Measurements from ENCODE around the gene SERGEF. TPM values are rescaled to one million over a fixed set of nuclear protein-coding genes. Genes with fewer than 3 reads are reported as not detected.

Gene SERGEF
- total and polyA plus RNA-seq, 2 of the 4 experiments (the other 2 are of a cell fraction) = 12.2 to 18.1 TPM

DNA sequence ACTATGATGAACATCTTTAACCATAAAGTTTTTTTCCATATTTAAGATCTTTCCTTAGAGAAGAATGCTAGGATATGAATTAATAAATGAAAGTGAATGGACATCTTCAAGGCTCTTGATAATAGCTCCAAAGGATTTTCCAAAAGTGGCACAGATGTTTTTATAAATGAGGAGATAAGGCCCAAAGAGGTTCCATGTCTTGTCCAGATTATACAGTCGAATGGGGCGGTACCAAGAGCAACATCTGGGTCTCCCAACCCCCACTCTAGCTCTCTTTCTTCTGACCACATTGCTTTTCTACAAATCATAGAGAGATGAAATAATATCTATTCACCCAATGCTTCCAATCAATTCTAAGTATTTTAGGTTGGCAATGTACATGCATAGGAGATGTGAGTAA is 164.1 kb downstream of the SERGEF start:
- Histone ChIP-seq H2AFZ (replicated peaks; ENCODE audit: low read length, poor library complexity) (no peak overlapping the region), H2AK9ac (replicated peaks; ENCODE audit: low read depth, low read length, poor library complexity) (no peak overlapping the region), H3K9me1 (ENCODE audit: insufficient read depth, low read length) (peaks cover 14% of the 10 kb centered on the region), H3K9me3 (ENCODE audit: control insufficient read depth, insufficient read depth, low read length) (no peaks in the 10 kb centered on the region), H2BK5ac (ENCODE audit: low read depth, low read length, poor library complexity, severe bottlenecking) (no peak overlapping the region), H2AK5ac (ENCODE audit: low read depth, low read length) (no peak overlapping the region), H2BK15ac (ENCODE audit: low read depth, low read length) (no peak overlapping the region), H3K4ac (ENCODE audit: low read depth, low read length) (no peak overlapping the region), H4K8ac (ENCODE audit: low read depth in 2 of 2, low read length in 2 of 2) (no peak overlapping the region), H2BK20ac (ENCODE audit: low read depth, low read length) (no peak overlapping the region), H3K14ac (replicated peaks; ENCODE audit: low read depth, low read length) (no peak overlapping the region), H4K91ac (ENCODE audit: insufficient read depth, low read depth, low read length) (no peak overlapping the region), H4K20me1 (ENCODE audit: insufficient read depth, low read length) (0 out of 2 replicates have a peak, but pooled peaks cover 3% of the 10 kb centered on the region), H2BK120ac (ENCODE audit: low read depth, low read length) (no peak overlapping the region), H3K4me1 (ENCODE audit: control insufficient read depth, insufficient read depth, low read length) (peaks cover 18% of the 10 kb centered on the region), H3K23ac (ENCODE audit: low read depth, low read length) (no peak overlapping the region), H3K56ac (ENCODE audit: extremely low read depth, insufficient read depth, low read length) (no peak overlapping the region), H3K36me3 (ENCODE audit: control insufficient read depth, insufficient read depth, low read length) (no peaks in the 10 kb centered on the region), H3K9ac (ENCODE audit: low read depth, low read length) (no peak overlapping the region), H4K5ac (ENCODE audit: low read depth, low read length) (no peak overlapping the region), H3K27ac (ENCODE audit: insufficient read depth, low read length) (no peak overlapping the region), H3K79me1 (ENCODE audit: low read depth in 1 of 2, low read length in 2 of 2) (no peaks in the 10 kb centered on the region), H3K27me3 (ENCODE audit: control insufficient read depth, insufficient read depth, low read length) (no peaks in the 10 kb centered on the region), H3K4me3 (ENCODE audit: insufficient read depth, low read depth, low read length) (no peak overlapping the region), H3K4me2 (ENCODE audit: low read depth, low read length) (no peak overlapping the region), H3K18ac (ENCODE audit: low read depth, low read length) (no peak overlapping the region)
- CTCF ChIA-PET = interaction anchor here (1.0 to 1.7 kb wide), 2 partner anchors 17 to 124 kb away, joined by 4 to 5 read pairs; no protein-coding TSS in a partner anchor
- DNase-seq = no peak
- intact Hi-C loops (cut with micrococcal nuclease) = loop anchor here (5.0 kb wide), 1 partner anchor 86 kb away; no protein-coding TSS in a partner anchor
- ATAC-seq (ENCODE audit: low read depth) = no peak
- dilution Hi-C loops (cut with HindIII; ENCODE audit: low sequenced_read_pairs, unreplicated experiment) = no loop called here
- POLR2A ChIA-PET (ENCODE audit: unreplicated experiment) = no interaction called here
- whole genome bisulfite sequencing, 2 experiments (ENCODE audit: extremely low coverage in 2 of 2, insufficient read length in 1 of 2) = no CpG with 5 or more reads among the region's 2 CpGs
- no peak for TF ChIP-seq CHD1 (IDR thresholded peaks at IDR 0.05; ENCODE audit: low read depth, low read length)
- TF ChIP-seq RAD21 (IDR thresholded peaks at IDR 0.05; ENCODE audit: low read length) = no peak
- TF ChIP-seq, protein P1, sequence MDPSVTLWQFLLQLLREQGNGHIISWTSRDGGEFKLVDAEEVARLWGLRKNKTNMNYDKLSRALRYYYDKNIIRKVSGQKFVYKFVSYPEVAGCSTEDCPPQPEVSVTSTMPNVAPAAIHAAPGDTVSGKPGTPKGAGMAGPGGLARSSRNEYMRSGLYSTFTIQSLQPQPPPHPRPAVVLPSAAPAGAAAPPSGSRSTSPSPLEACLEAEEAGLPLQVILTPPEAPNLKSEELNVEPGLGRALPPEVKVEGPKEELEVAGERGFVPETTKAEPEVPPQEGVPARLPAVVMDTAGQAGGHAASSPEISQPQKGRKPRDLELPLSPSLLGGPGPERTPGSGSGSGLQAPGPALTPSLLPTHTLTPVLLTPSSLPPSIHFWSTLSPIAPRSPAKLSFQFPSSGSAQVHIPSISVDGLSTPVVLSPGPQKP (IDR thresholded peaks at IDR 0.05; ENCODE audit: borderline replicate concordance, low read depth, low read length) = no peak
- no peak for TF ChIP-seq SMC3 (IDR thresholded peaks at IDR 0.05; ENCODE audit: low read depth, low read length)
- no peak for TF ChIP-seq RFX5 (IDR thresholded peaks at IDR 0.05; ENCODE audit: low read depth, low read length)
- no peak for TF ChIP-seq MXI1 (IDR thresholded peaks at IDR 0.05; ENCODE audit: borderline replicate concordance, low read depth, low read length)
- no peak for TF ChIP-seq BHLHE40 (IDR thresholded peaks at IDR 0.05; ENCODE audit: low read depth, low read length)
- no peak for TF ChIP-seq MAFK (IDR thresholded peaks at IDR 0.05; ENCODE audit: low read depth, low read length)
- TF ChIP-seq, protein P2, sequence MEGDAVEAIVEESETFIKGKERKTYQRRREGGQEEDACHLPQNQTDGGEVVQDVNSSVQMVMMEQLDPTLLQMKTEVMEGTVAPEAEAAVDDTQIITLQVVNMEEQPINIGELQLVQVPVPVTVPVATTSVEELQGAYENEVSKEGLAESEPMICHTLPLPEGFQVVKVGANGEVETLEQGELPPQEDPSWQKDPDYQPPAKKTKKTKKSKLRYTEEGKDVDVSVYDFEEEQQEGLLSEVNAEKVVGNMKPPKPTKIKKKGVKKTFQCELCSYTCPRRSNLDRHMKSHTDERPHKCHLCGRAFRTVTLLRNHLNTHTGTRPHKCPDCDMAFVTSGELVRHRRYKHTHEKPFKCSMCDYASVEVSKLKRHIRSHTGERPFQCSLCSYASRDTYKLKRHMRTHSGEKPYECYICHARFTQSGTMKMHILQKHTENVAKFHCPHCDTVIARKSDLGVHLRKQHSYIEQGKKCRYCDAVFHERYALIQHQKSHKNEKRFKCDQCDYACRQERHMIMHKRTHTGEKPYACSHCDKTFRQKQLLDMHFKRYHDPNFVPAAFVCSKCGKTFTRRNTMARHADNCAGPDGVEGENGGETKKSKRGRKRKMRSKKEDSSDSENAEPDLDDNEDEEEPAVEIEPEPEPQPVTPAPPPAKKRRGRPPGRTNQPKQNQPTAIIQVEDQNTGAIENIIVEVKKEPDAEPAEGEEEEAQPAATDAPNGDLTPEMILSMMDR (conservative IDR thresholded peaks at IDR 0.05; ENCODE audit: low read depth, low read length) = no peak
- no peak for TF ChIP-seq NFE2L2 (IDR thresholded peaks at IDR 0.05; ENCODE audit: low read depth, low read length)
- no peak for TF ChIP-seq RCOR1 (IDR thresholded peaks at IDR 0.05; ENCODE audit: insufficient replicate concordance, low read length)
- no peak for TF ChIP-seq CEBPB (IDR thresholded peaks at IDR 0.05; ENCODE audit: low read depth, low read length)
- TF ChIP-seq MAZ (IDR thresholded peaks at IDR 0.05; ENCODE audit: borderline replicate concordance, low read depth, low read length) = no peak
- no peak for TF ChIP-seq FOS (IDR thresholded peaks at IDR 0.05; ENCODE audit: low read depth, low read length)
- TF ChIP-seq POLR2A (IDR thresholded peaks at IDR 0.05; ENCODE audit: low read depth, low read length) = no peak
- in situ Hi-C loops (cut with MboI; ENCODE audit: low sequenced_read_pairs) = no loop called here
- no TSS peak for BruUV-seq (replicated peaks)

All from IMR-90 (cell line).